ENCODE data around the gene HDGFL1.

DNA sequence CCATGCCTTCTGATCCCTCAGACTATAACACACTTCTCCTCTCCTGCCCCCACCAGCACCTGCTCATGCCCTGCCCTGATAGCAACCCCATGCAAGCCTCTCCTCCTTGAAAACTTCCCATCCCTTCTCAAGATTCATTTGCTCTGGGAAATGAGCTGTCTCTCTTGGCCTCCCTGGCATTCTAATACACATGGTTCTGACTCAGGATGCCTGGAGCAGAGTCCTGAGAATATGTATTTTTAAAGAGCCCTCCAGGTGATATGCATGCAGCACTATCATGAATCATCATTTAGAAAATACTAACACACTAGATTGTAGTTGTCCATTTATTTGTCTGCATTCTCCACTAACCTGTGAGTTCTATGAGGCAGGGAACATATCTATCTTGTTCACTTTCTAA is 26.6 kb downstream of the HDGFL1 start:
- TF ChIP-seq, protein P1, sequence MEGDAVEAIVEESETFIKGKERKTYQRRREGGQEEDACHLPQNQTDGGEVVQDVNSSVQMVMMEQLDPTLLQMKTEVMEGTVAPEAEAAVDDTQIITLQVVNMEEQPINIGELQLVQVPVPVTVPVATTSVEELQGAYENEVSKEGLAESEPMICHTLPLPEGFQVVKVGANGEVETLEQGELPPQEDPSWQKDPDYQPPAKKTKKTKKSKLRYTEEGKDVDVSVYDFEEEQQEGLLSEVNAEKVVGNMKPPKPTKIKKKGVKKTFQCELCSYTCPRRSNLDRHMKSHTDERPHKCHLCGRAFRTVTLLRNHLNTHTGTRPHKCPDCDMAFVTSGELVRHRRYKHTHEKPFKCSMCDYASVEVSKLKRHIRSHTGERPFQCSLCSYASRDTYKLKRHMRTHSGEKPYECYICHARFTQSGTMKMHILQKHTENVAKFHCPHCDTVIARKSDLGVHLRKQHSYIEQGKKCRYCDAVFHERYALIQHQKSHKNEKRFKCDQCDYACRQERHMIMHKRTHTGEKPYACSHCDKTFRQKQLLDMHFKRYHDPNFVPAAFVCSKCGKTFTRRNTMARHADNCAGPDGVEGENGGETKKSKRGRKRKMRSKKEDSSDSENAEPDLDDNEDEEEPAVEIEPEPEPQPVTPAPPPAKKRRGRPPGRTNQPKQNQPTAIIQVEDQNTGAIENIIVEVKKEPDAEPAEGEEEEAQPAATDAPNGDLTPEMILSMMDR (conservative IDR thresholded peaks at IDR 0.05; ENCODE audit: low read depth, low read length), result no peak
- no peak for TF ChIP-seq EZH2phosphoT487 (IDR thresholded peaks at IDR 0.05; ENCODE audit: borderline replicate concordance, low read length)
- TF ChIP-seq EZH2 (IDR thresholded peaks at IDR 0.05; ENCODE audit: low read length, unreplicated experiment), result no peak
